Spleen (tissue), 11 donors: ENCODE results near the gene GMCL1. TPM values are rescaled to one million over a fixed set of nuclear protein-coding genes. Genes with fewer than 3 reads are reported as not detected.
"Not testable (repeated sequence)": the region's sequence is repeated elsewhere in the genome, so short reads cannot be mapped to it uniquely, and the experiment has no call there.

ENCODE experiments used
- DNase-seq: peaks from one replicate; pipeline ENCODE4 v3.0.0-alpha.2; 2020
- H3K27ac ChIP-seq, 8 donors: fragments of 200-600 bp; sonication (generic) in 7 of 8; 1 replicate in 4 of 8; 2 replicates in 4 of 8; pipeline versions ENCODE4 v1.5.0 to v1.8.0; 2016 to 2021; ENCODE audit warnings: inconsistent platforms in 4 of 8, mild to moderate bottlenecking in 4 of 8, moderate library complexity in 1 of 8
- H3K27me3 ChIP-seq, 7 donors: fragments of 200-600 bp; sonication (generic) in 6 of 7; replicated peaks in 1 of 7; 1 replicate in 4 of 7; 2 replicates in 3 of 7; pipeline versions ENCODE4 v1.5.0 to v1.8.0; 2016 to 2021; ENCODE audit warnings: inconsistent platforms in 3 of 7, mild to moderate bottlenecking in 1 of 7
- H3K36me3 ChIP-seq, 6 donors: fragments of 200-600 bp; sonication (generic) in 5 of 6; 1 replicate in 4 of 6; 2 replicates in 2 of 6; pipeline versions ENCODE4 v1.5.0 to v1.8.0; 2016 to 2021; ENCODE audit warnings: inconsistent platforms in 2 of 6
- H3K4me1 ChIP-seq, 6 donors: fragments of 200-600 bp; sonication (generic) in 5 of 6; 1 replicate in 3 of 6; 2 replicates in 3 of 6; pipeline versions ENCODE4 v1.5.0 to v1.8.0; 2016 to 2021; ENCODE audit warnings: inconsistent platforms in 3 of 6
- H3K4me3 ChIP-seq, 8 donors: fragments of 200-600 bp; sonication (generic) in 7 of 8; 1 replicate in 4 of 8; 2 replicates in 4 of 8; pipeline versions ENCODE4 v1.5.0 to v1.8.0; 2016 to 2021; ENCODE audit warnings: inconsistent platforms in 4 of 8, mild to moderate bottlenecking in 4 of 8, moderate library complexity in 2 of 8
- H3K9me3 ChIP-seq, 8 donors: fragments of 200-600 bp; sonication (generic) in 7 of 8; 1 replicate in 4 of 8; 2 replicates in 4 of 8; pipeline versions ENCODE4 v1.5.0 to v1.8.0; 2016 to 2021; ENCODE audit warnings: inconsistent platforms in 4 of 8
- CTCF ChIP-seq, 11 experiments: fragments of 200-600 bp in 7 of 11; fragments of 450-650 bp in 4 of 11; sonication (generic) in 4 of 11; IDR thresholded peaks in 8 of 11; conservative IDR thresholded peaks in 3 of 11; 1 replicate in 7 of 11; 2 replicates in 4 of 11; pipeline versions ENCODE4 v1.4.0 to v1.8.0; 2016 to 2021; ENCODE audit warnings: antibody characterized with exemption in 11 of 11, inconsistent platforms in 4 of 11, mild to moderate bottlenecking in 1 of 11
- POLR2A ChIP-seq, 3 donors: fragments of 450-650 bp; IDR thresholded peaks; one replicate each; pipeline ENCODE4 v1.5.1; 2017; ENCODE audit warnings: antibody characterized with exemption in 3 of 3, mild to moderate bottlenecking in 1 of 3
- POLR2AphosphoS5 ChIP-seq, 3 donors: sonication (generic); formaldehyde crosslinking; IDR thresholded peaks; one replicate each; pipeline ENCODE4 v1.5.1; 2017; ENCODE audit warnings: antibody characterized with exemption in 3 of 3
- WGBS, 5 donors: extraction: QIAGEN DNeasy Blood & Tissue Kit in 3 of 5; methylation state at CpG; one replicate each; pipeline versions ENCODE4 v1.1.5 to v1.1.7; 2013 to 2018; 5-methylcytosine and 5-hydroxymethylcytosine counted together
- intact Hi-C: fragments of 100-400 bp; cut with DNase I; formaldehyde crosslinking; loops from one replicate; pipeline ENCODE4 v1.15.0; 2023; ENCODE audit warnings: low total_unique reads
- polyA plus RNA-seq, 3 donors: library from polyadenylated mRNA; stranded (reverse); fragments of 200-250 nt; gene quantifications; one replicate each; pipeline ENCODE4 v1.2.1, GENCODE V29; 2013
- total RNA-seq, 7 donors: library from RNA; depleted of rRNA in 3 of 7; stranded (reverse); fragments of >200 nt in 3 of 7; fragmentation: NEBNext Ultra II Directional in 4 of 7; extraction: Animal tissue kit (Norgen Biotek cat#: 25700) in 4 of 7; gene quantifications; one replicate each; pipeline versions ENCODE4 v1.1.0 to v1.2.1, GENCODE V29; 2016 to 2021
- donor health status: healthy with polysubstance abuse.
- donor health status: DM: no; HTN: no; CAD: no; lungs with moderate emphysema.
- donor health status: DM: no; HTN: no; CAD: no.
- donor health status: Bipolar disorder and iron deficiency.
- donor health status: healthy.
- donor health status: DM: no; HTN: no; CAD: no.
- donor health status: DM: yes; HTN: yes; CAD: no.

The GMCL1 gene
- total and polyA plus RNA-seq, 10 donors: 5.3 to 24.1 (median 15.9) TPM

DNA sequence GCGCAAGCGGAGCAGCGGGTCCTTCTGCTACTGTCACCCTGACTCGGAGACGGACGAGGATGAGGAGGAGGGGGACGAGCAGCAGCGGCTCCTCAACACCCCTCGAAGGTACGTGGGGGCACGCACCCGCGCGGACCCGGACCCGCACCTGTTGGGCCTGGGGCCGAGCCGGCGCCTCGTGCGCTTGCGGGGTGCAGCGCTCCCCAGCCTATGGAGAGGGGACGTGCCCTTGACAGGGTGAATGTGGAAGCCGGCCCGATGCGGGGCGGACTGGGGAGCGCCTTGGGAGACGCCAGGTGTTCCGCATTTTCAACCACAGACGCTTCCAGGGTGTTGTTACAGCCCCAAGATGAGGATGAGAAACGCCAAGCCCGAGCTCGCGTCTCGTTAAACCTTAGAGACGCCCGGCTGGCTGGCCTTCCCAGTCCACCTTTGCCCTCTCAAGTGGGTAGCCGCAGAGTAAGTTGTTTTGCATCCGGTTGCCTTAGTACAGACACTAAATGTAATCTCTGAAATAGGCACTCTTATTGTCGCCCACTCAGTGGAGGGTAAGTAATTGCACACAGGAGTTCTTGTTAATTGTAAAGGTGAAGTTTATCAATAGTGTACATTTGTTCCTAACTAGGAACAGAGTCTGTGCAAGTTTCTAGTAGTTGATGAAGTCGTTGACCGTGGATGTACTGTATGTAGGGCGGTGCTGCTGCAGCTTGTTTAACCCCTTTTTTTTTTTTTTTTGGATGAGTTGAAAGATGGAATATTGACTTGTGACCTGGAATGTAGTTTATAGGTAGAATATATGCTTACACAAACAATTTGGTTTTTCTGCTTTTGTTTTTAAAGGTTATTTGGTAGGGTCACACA, 815 bp downstream of the GMCL1 start:
- 1 to 2% (median 2%) methylated on average over 28 to 45 of the region's 45 CpGs for WGBS, 5 donors
- Histone ChIP-seq H3K27ac (peak overlapping the region; percentile 81 to 99 (median 94)), H3K27me3 (no peaks in the 10 kb centered on the region), H3K4me1 (peaks cover 15 to 60% (median 43%) of the 10 kb centered on the region in 6 donors), H3K4me3 (peak overlapping the region; percentile 65 to 99 (median 95)), H3K36me3 (peaks cover 0 to 7% (median 0%) of the 10 kb centered on the region in 6 donors), H3K9me3 (no peaks in the 10 kb centered on the region)
- intact Hi-C loops: no loop called here
- no peak for DNase-seq
- TF ChIP-seq POLR2A (IDR thresholded peaks at IDR 0.05) (no peak), CTCF (IDR thresholded peaks at IDR 0.05 in 8 of 11, conservative IDR thresholded peaks at IDR 0.05 in 3 of 11) (no peak), POLR2AphosphoS5 (IDR thresholded peaks at IDR 0.05) (no peak)

DNA sequence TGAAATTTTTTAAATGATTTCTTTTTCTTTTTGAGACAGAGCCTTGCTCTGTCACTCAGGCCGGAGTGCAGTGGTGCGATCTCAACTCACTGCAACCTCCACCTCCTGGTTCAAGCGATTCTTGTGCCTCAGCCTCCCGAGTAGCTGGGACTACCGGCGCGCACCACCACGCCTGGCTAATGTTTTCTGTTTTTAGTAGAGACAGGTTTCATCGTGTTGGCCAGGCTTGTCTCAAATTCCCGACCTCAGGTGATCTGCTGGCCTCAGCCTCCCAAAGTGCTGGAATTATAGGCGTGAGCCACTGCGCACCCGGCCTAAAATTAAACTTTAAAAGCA, 1.4 kb downstream of the GMCL1 start:
- WGBS, 5 donors: 86 to 91% (median 90%) methylated on average over 13 of the region's 13 CpGs
- H3K36me3 ChIP-seq, intact Hi-C loops, H3K27me3 ChIP-seq, DNase-seq, H3K9me3 ChIP-seq: not testable (repeated sequence)
- Histone ChIP-seq H3K4me1 (peaks cover 15 to 65% (median 44%) of the 10 kb centered on the region in 6 donors), H3K27ac (peak overlapping the region in 2 of 8 donors; percentile 93 to 94), H3K4me3 (peak overlapping the region in 6 of 8 donors; percentile 88 to 99 (median 95))

- intact Hi-C loops: no loop called here
- no peaks in the 10 kb centered on the region for H3K9me3 ChIP-seq
- peaks cover 15 to 70% (median 47%) of the 10 kb centered on the region in 6 donors for H3K4me1 ChIP-seq
- no peak for TF ChIP-seq CTCF (IDR thresholded peaks at IDR 0.05 in 8 of 11, conservative IDR thresholded peaks at IDR 0.05 in 3 of 11)
- TF ChIP-seq POLR2AphosphoS5 (IDR thresholded peaks at IDR 0.05): no peak
- no peak for TF ChIP-seq POLR2A (IDR thresholded peaks at IDR 0.05)
- no peak overlapping the region for H3K27ac ChIP-seq
- DNase-seq: no peak
- no peaks in the 10 kb centered on the region for H3K27me3 ChIP-seq
- WGBS, 5 donors: 91 to 97% (median 93%) methylated on average over 6 of the region's 6 CpGs
- peak overlapping the region in 2 of 8 donors; percentile 95 to 99 for H3K4me3 ChIP-seq
- H3K36me3 ChIP-seq: peaks cover 0 to 7% (median 0%) of the 10 kb centered on the region in 6 donors
Measured at GRCh38 chr2:69831354-69831905, 2.0 kb downstream of the GMCL1 start.

DNA sequence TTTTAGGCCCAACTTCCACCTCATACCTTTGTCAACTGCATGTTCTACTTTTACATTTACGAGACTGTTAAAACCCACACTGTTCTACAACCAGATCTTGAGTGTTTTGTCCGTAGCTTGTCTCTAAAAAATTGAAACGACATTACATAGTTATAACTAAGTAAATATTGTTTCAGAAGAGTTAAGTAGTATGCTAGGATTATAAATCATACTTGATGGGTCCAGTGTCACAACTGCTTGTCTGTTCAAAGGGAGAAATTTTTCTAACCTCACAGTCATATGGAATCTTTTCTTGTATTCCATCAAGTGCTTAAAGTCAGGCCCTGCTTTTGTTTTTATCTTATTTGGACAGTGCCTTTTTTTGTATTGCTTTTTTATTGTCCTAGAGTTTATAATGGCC, 4.3 kb downstream of the GMCL1 start:
- TF ChIP-seq POLR2AphosphoS5 (IDR thresholded peaks at IDR 0.05): no peak
- no peak for TF ChIP-seq CTCF (IDR thresholded peaks at IDR 0.05 in 8 of 11, conservative IDR thresholded peaks at IDR 0.05 in 3 of 11)
- no peak for TF ChIP-seq POLR2A (IDR thresholded peaks at IDR 0.05)
- WGBS, 5 donors: 81 to 88% (median 85%) methylated on average over 3 of the region's 3 CpGs
- Histone ChIP-seq H3K27ac (no peak overlapping the region), H3K36me3 (peaks cover 0 to 18% (median 5%) of the 10 kb centered on the region in 6 donors), H3K4me3 (no peak overlapping the region), H3K9me3 (no peaks in the 10 kb centered on the region), H3K4me1 (peaks cover 15 to 76% (median 44%) of the 10 kb centered on the region in 6 donors), H3K27me3 (no peaks in the 10 kb centered on the region)
- intact Hi-C loops: no loop called here
- no peak for DNase-seq
